Ascending aorta (tissue), 2 donors: Measurements from ENCODE around the gene PABPN1. TPM values are rescaled to one million over a fixed set of nuclear protein-coding genes. Genes with fewer than 3 reads are reported as not detected.

Source experiments
- DNase-seq, 2 donors: peaks; one replicate each; pipeline ENCODE4 v3.0.0-alpha.2; 2019; ENCODE audit warnings: low spot score in 2 of 2
- H3K27ac ChIP-seq, 2 donors: fragments of 200-600 bp; sonication (generic); one replicate each; pipeline ENCODE4 v1.5.1; 2016 to 2017; ENCODE audit warnings: mild to moderate bottlenecking in 1 of 2
- H3K27me3 ChIP-seq: fragments of 200-600 bp; sonication (generic); one replicate; pipeline ENCODE4 v1.5.1; 2017
- H3K36me3 ChIP-seq, 2 donors: fragments of 200-600 bp; sonication (generic); one replicate each; pipeline ENCODE4 v1.5.1; 2016
- H3K4me1 ChIP-seq, 2 donors: fragments of 200-600 bp; sonication (generic); one replicate each; pipeline ENCODE4 v1.5.1; 2016 to 2017; ENCODE audit warnings: mild to moderate bottlenecking in 1 of 2
- H3K4me3 ChIP-seq, 2 donors: fragments of 200-600 bp; sonication (generic); one replicate each; pipeline ENCODE4 v1.5.1; 2016 to 2017; ENCODE audit warnings: mild to moderate bottlenecking in 1 of 2
- H3K9me3 ChIP-seq, 2 donors: fragments of 200-600 bp; sonication (generic); one replicate each; pipeline ENCODE4 v1.5.1; 2016
- CTCF ChIP-seq, 3 experiments: fragments of 200-600 bp in 2 of 3; fragments of 450-650 bp in 1 of 3; sonication (generic) in 2 of 3; IDR thresholded peaks; one replicate each; pipeline ENCODE4 v1.5.1; 2016 to 2019; ENCODE audit warnings: antibody characterized with exemption in 3 of 3, mild to moderate bottlenecking in 1 of 3, moderate library complexity in 1 of 3
- intact Hi-C: fragments of 100-400 bp; cut with DNase I; formaldehyde crosslinking; loops from one replicate; pipeline ENCODE4 v1.15.1; 2023
- total RNA-seq: library from RNA; depleted of rRNA; stranded (reverse); fragments of >200 nt; gene quantifications from one replicate; pipeline ENCODE4 v1.1.0, GENCODE V29; 2016

PABPN1 gene
- total RNA-seq, 1 donor from 2014 or later = 90.6 TPM

GRCh38 chr14:23339506-23340268, 18.4 kb downstream of the PABPN1 start:
- Histone ChIP-seq H3K36me3 (no peaks in the 10 kb centered on the region), H3K4me3 (no peak overlapping the region), H3K27ac (no peak overlapping the region), H3K4me1 (no peaks in the 10 kb centered on the region), H3K9me3 (no peaks in the 10 kb centered on the region), H3K27me3 (no peaks in the 10 kb centered on the region)
- intact Hi-C loops = no loop called here
- no peak for TF ChIP-seq CTCF (IDR thresholded peaks at IDR 0.05)
- DNase-seq = no peak

GRCh38 chr14:23344481-23344880, 23.2 kb downstream of the PABPN1 start:
- Histone ChIP-seq H3K9me3 (no peaks in the 10 kb centered on the region), H3K27me3 (no peaks in the 10 kb centered on the region), H3K27ac (no peak overlapping the region), H3K36me3 (peaks cover 5 to 7% of the 10 kb centered on the region in 2 donors), H3K4me1 (no peaks in the 10 kb centered on the region), H3K4me3 (no peak overlapping the region)
- intact Hi-C loops = no loop called here
- peak in 1 of 2 donors; percentile 15 for DNase-seq
- TF ChIP-seq CTCF (IDR thresholded peaks at IDR 0.05) = no peak

- TF ChIP-seq CTCF (IDR thresholded peaks at IDR 0.05) = no peak
- H3K4me3 ChIP-seq = no peak overlapping the region
- H3K4me1 ChIP-seq = no peaks in the 10 kb centered on the region
- no peaks in the 10 kb centered on the region for H3K27me3 ChIP-seq
- H3K36me3 ChIP-seq = peaks cover 5 to 7% of the 10 kb centered on the region in 2 donors
- intact Hi-C loops = no loop called here
- peak in 1 of 2 donors; percentile 38 for DNase-seq
- no peaks in the 10 kb centered on the region for H3K9me3 ChIP-seq
- H3K27ac ChIP-seq = no peak overlapping the region
Measured at GRCh38 chr14:23345987-23346692, 24.9 kb downstream of the PABPN1 start.

- Histone ChIP-seq H3K27ac (no peak overlapping the region), H3K9me3 (no peaks in the 10 kb centered on the region), H3K36me3 (peaks cover 5 to 7% of the 10 kb centered on the region in 2 donors), H3K4me3 (no peak overlapping the region), H3K4me1 (peaks cover 2 to 3% of the 10 kb centered on the region in 2 donors), H3K27me3 (no peaks in the 10 kb centered on the region)
- TF ChIP-seq CTCF (IDR thresholded peaks at IDR 0.05) = no peak
- intact Hi-C loops = no loop called here
- DNase-seq = peak in 1 of 2 donors; percentile 43
Measured at GRCh38 chr14:23346693-23347405, 25.6 kb downstream of the PABPN1 start.

- TF ChIP-seq CTCF (IDR thresholded peaks at IDR 0.05) = no peak
- peaks cover 4 to 5% of the 10 kb centered on the region in 2 donors for H3K4me1 ChIP-seq
- no peaks in the 10 kb centered on the region for H3K27me3 ChIP-seq
- intact Hi-C loops = no loop called here
- no peak overlapping the region for H3K4me3 ChIP-seq
- peak in 1 of 2 donors; percentile 56 for DNase-seq
- H3K27ac ChIP-seq = no peak overlapping the region
- peaks cover 5 to 7% of the 10 kb centered on the region in 2 donors for H3K36me3 ChIP-seq
- no peaks in the 10 kb centered on the region for H3K9me3 ChIP-seq
Measured at GRCh38 chr14:23347406-23348296, 26.4 kb downstream of the PABPN1 start.
